DND-41 (cell line): ENCODE data around the gene CCDC83.

Experiments used
- EZH2 ChIP-seq: IDR thresholded peaks from 3 replicates; pipeline ENCODE4 v1.6.1; 2012; ENCODE audit warnings: borderline replicate concordance, low read depth, mild to moderate bottlenecking, moderate library complexity, low read length, inconsistent platforms; ENCODE audit not compliant: severe bottlenecking
- TF ChIP-seq, protein P1 (sequence below): IDR thresholded peaks from 2 replicates; pipeline ENCODE4 v1.5.1; 2012; ENCODE audit warnings: borderline replicate concordance, low read length, moderate library complexity, mild to moderate bottlenecking; ENCODE audit not compliant: poor library complexity, severe bottlenecking; ENCODE audit errors: extremely low read depth

- TF ChIP-seq, protein P1, sequence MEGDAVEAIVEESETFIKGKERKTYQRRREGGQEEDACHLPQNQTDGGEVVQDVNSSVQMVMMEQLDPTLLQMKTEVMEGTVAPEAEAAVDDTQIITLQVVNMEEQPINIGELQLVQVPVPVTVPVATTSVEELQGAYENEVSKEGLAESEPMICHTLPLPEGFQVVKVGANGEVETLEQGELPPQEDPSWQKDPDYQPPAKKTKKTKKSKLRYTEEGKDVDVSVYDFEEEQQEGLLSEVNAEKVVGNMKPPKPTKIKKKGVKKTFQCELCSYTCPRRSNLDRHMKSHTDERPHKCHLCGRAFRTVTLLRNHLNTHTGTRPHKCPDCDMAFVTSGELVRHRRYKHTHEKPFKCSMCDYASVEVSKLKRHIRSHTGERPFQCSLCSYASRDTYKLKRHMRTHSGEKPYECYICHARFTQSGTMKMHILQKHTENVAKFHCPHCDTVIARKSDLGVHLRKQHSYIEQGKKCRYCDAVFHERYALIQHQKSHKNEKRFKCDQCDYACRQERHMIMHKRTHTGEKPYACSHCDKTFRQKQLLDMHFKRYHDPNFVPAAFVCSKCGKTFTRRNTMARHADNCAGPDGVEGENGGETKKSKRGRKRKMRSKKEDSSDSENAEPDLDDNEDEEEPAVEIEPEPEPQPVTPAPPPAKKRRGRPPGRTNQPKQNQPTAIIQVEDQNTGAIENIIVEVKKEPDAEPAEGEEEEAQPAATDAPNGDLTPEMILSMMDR, result no peak
- TF ChIP-seq EZH2, result no peak
Observed at GRCh38 chr11:85843929-85844328, 11.3 kb upstream of the CCDC83 start.
